ENCODE measurements around the gene HORMAD2.

The HORMAD2 gene

GRCh38 chr22:30043161-30043560, 37.1 kb upstream of the HORMAD2 start:
- DNase-seq (ENCODE audit: low read depth), result no peak
- H3K4me3 ChIP-seq (ENCODE audit: low read depth, low read length), result no peak overlapping the region
- TF ChIP-seq, protein P1, sequence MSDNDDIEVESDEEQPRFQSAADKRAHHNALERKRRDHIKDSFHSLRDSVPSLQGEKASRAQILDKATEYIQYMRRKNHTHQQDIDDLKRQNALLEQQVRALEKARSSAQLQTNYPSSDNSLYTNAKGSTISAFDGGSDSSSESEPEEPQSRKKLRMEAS (IDR thresholded peaks at IDR 0.05; ENCODE audit: low read depth, low read length), result no peak
- no peak for TF ChIP-seq POLR2A (IDR thresholded peaks at IDR 0.05; ENCODE audit: extremely low read depth, insufficient read length)
- TF ChIP-seq, protein P2, sequence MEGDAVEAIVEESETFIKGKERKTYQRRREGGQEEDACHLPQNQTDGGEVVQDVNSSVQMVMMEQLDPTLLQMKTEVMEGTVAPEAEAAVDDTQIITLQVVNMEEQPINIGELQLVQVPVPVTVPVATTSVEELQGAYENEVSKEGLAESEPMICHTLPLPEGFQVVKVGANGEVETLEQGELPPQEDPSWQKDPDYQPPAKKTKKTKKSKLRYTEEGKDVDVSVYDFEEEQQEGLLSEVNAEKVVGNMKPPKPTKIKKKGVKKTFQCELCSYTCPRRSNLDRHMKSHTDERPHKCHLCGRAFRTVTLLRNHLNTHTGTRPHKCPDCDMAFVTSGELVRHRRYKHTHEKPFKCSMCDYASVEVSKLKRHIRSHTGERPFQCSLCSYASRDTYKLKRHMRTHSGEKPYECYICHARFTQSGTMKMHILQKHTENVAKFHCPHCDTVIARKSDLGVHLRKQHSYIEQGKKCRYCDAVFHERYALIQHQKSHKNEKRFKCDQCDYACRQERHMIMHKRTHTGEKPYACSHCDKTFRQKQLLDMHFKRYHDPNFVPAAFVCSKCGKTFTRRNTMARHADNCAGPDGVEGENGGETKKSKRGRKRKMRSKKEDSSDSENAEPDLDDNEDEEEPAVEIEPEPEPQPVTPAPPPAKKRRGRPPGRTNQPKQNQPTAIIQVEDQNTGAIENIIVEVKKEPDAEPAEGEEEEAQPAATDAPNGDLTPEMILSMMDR (IDR thresholded peaks at IDR 0.05; ENCODE audit: low read depth, low read length), result no peak

GRCh38 chr22:30044369-30044768, 35.9 kb upstream of the HORMAD2 start:
- DNase-seq (ENCODE audit: low read depth), result no peak
- no peak overlapping the region for H3K4me3 ChIP-seq (ENCODE audit: low read depth, low read length)
- TF ChIP-seq MYC (IDR thresholded peaks at IDR 0.05; ENCODE audit: low read depth, low read length), result no peak
- TF ChIP-seq, protein P2 (IDR thresholded peaks at IDR 0.05; ENCODE audit: low read depth, low read length), result no peak
- TF ChIP-seq, protein P1 (IDR thresholded peaks at IDR 0.05; ENCODE audit: low read depth, low read length), result no peak

GRCh38 chr22:30044881-30045493, 35.3 kb upstream of the HORMAD2 start:
- no peak for DNase-seq (ENCODE audit: low read depth)
- TF ChIP-seq, protein P1 (IDR thresholded peaks at IDR 0.05; ENCODE audit: low read depth, low read length), result no peak
- no peak for TF ChIP-seq MYC (IDR thresholded peaks at IDR 0.05; ENCODE audit: low read depth, low read length)
- TF ChIP-seq POLR2A (IDR thresholded peaks at IDR 0.05; ENCODE audit: extremely low read depth, insufficient read length), result no peak
- TF ChIP-seq, protein P2 (IDR thresholded peaks at IDR 0.05; ENCODE audit: low read depth, low read length), result no peak
- no peak overlapping the region for H3K4me3 ChIP-seq (ENCODE audit: low read depth, low read length)

DNA sequence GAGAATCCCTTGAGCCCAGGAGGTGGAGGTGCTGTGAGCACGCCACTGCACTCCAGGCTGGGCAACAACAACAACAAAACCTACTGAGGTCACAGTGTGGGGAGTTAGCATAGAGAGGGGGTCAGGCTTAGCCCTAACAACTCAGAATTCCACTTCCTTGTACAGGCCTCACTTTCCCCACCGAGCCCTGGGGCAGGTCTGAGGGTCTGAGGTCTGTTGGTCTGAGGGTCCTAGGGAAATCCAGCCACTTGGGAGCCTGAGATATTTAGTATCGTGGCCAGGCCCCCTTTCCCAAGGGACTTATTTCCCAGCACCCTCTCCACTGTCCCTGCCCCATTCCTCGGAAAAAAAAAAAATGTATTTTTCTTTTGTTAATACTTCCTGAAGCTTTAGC, 34.8 kb upstream of the HORMAD2 start:
- DNase-seq (ENCODE audit: low read depth), result no peak
- TF ChIP-seq POLR2A (IDR thresholded peaks at IDR 0.05; ENCODE audit: extremely low read depth, insufficient read length) (no peak), MYC (IDR thresholded peaks at IDR 0.05; ENCODE audit: low read depth, low read length) (no peak)
- TF ChIP-seq, protein P2 (IDR thresholded peaks at IDR 0.05; ENCODE audit: low read depth, low read length), result no peak
- TF ChIP-seq, protein P1 (IDR thresholded peaks at IDR 0.05; ENCODE audit: low read depth, low read length), result no peak
- no peak overlapping the region for H3K4me3 ChIP-seq (ENCODE audit: low read depth, low read length)

DNA sequence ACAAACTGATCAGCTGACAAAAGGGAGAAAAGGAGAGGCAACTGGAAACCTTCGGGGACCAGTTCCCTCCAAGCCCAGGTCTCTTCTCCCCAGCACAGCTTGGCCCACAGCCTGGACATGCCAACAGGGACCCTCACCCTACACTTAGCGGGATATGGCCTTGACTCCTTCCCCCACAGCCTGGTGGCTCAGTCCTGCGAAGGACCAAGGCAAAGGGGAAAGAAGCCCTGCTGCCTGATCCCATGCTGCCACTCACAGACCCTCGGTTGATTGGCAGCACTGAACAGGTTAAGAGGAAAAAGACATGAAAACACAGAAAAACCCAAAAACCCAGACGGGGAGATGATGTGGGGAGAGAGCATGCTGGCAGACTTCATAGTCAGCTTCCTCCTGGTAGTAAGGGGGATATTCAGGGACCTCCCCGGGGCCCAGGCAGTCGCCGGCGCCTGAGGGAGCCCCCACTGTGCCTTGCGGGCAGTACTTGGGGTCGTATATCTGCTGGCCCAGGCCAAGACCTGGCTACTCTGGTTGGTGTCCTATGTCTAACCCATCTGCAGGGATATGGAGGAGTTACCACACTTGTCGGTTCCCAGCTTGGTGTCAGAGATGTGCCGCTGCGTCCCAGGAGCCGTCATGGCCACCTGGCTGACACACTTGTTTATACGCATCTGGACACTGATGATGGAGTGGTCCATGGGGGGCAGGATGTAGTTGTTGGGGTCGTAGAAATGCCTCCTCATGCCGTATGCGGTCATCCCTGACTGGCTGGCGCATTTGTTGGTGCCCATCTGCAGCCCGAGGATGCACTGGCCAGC, 34.2 kb upstream of the HORMAD2 start:
- no peak for DNase-seq (ENCODE audit: low read depth)
- no peak overlapping the region for H3K4me3 ChIP-seq (ENCODE audit: low read depth, low read length)
- TF ChIP-seq, protein P1 (IDR thresholded peaks at IDR 0.05; ENCODE audit: low read depth, low read length), result no peak
- TF ChIP-seq MYC (IDR thresholded peaks at IDR 0.05; ENCODE audit: low read depth, low read length), result no peak
- TF ChIP-seq, protein P2 (IDR thresholded peaks at IDR 0.05; ENCODE audit: low read depth, low read length), result no peak
- no peak for TF ChIP-seq POLR2A (IDR thresholded peaks at IDR 0.05; ENCODE audit: extremely low read depth, insufficient read length)

Measured in NB4 (cell line).